Endothelial cell of umbilical vein (primary cell): ENCODE measurements around the gene IBSP.

Experiments
- EZH2 ChIP-seq: IDR thresholded peaks from 2 replicates; pipeline ENCODE4 v1.6.1; 2012; ENCODE audit warnings: borderline replicate concordance, low read depth, mild to moderate bottlenecking, moderate library complexity, low read length, inconsistent platforms; ENCODE audit not compliant: severe bottlenecking
- FOS ChIP-seq: IDR thresholded peaks from 2 replicates; pipeline ENCODE4 v1.6.1; 2011; ENCODE audit warnings: mild to moderate bottlenecking, low read length, moderate library complexity, borderline replicate concordance; ENCODE audit not compliant: insufficient read depth
- GATA2 ChIP-seq: IDR thresholded peaks from 2 replicates; pipeline ENCODE4 v1.7.0; 2011; ENCODE audit warnings: low read depth, mild to moderate bottlenecking, moderate library complexity, mixed read lengths, low read length; ENCODE audit not compliant: insufficient read length, insufficient read depth
- JUN ChIP-seq: IDR thresholded peaks from 2 replicates; pipeline ENCODE4 v1.6.1; 2011; ENCODE audit warnings: borderline replicate concordance, low read depth; ENCODE audit not compliant: insufficient read length, insufficient read depth
- MYC ChIP-seq: IDR thresholded peaks from one replicate; pipeline ENCODE4 v1.6.1; 2011; ENCODE audit warnings: mild to moderate bottlenecking, low read depth, low read length
- POLR2A ChIP-seq: IDR thresholded peaks from 2 replicates; pipeline ENCODE4 v1.6.1; 2012; ENCODE audit warnings: low read depth, mild to moderate bottlenecking, control low read depth, low read length
- POLR2AphosphoS5 ChIP-seq: IDR thresholded peaks from 2 replicates; pipeline ENCODE4 v1.6.1; 2012; ENCODE audit warnings: low read depth, mild to moderate bottlenecking, control low read depth, low read length, moderate library complexity; ENCODE audit not compliant: insufficient read depth
- TF ChIP-seq, protein P1 (sequence below), 2 donors: IDR thresholded peaks; 1 replicate in 1 of 2; 2 replicates in 1 of 2; pipeline ENCODE4 v1.5.1; 2011; ENCODE audit warnings: low read length in 2 of 2, mild to moderate bottlenecking in 2 of 2, moderate library complexity in 2 of 2, control low read depth in 1 of 2, inconsistent platforms in 1 of 2, low read depth in 1 of 2; ENCODE audit not compliant: insufficient read depth in 1 of 2; ENCODE audit errors: extremely low read depth in 1 of 2
- TF ChIP-seq, protein P2 (sequence below): IDR thresholded peaks from 2 replicates; pipeline ENCODE4 v1.6.1; 2011; ENCODE audit not compliant: insufficient read depth, insufficient read length

DNA sequence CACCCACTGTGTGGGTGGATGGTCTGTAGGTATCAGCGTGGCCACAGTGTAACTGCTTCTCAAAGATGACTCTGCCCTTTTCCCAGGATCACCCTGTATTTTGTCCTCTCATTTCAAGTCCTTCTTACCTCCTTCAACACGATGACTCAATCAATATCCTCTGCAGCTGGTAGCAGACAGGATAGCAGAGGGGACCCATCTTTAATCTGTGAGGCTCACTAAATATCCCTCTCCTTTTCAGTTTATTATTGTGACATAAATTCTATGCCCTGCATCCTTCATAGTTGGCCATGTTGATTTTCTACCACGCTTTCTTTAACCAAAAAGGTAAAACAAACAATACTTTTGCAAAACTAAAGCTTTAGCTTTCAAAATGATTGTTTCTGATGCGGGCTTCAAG is 23.8 kb downstream of the IBSP start:
- TF ChIP-seq POLR2A (no peak), EZH2 (no peak), POLR2AphosphoS5 (no peak), JUN (no peak), GATA2 (no peak), FOS (no peak), MYC (no peak)
- TF ChIP-seq, protein P1, sequence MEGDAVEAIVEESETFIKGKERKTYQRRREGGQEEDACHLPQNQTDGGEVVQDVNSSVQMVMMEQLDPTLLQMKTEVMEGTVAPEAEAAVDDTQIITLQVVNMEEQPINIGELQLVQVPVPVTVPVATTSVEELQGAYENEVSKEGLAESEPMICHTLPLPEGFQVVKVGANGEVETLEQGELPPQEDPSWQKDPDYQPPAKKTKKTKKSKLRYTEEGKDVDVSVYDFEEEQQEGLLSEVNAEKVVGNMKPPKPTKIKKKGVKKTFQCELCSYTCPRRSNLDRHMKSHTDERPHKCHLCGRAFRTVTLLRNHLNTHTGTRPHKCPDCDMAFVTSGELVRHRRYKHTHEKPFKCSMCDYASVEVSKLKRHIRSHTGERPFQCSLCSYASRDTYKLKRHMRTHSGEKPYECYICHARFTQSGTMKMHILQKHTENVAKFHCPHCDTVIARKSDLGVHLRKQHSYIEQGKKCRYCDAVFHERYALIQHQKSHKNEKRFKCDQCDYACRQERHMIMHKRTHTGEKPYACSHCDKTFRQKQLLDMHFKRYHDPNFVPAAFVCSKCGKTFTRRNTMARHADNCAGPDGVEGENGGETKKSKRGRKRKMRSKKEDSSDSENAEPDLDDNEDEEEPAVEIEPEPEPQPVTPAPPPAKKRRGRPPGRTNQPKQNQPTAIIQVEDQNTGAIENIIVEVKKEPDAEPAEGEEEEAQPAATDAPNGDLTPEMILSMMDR (IDR thresholded peaks at IDR 0.05; ENCODE audit: extremely low read depth in 1 of 2, insufficient read depth in 1 of 2, low read depth in 1 of 2, low read length in 2 of 2) = no peak
- TF ChIP-seq, protein P2, sequence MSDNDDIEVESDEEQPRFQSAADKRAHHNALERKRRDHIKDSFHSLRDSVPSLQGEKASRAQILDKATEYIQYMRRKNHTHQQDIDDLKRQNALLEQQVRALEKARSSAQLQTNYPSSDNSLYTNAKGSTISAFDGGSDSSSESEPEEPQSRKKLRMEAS = no peak
